Astrocyte of the cerebellum (primary cell): Measurements from ENCODE around the gene MYBPHL.

Experiments
- DNase-seq: peaks from one replicate; pipeline ENCODE4 v3.0.0-alpha.2; 2011; ENCODE audit warnings: low read depth
- H3K4me3 ChIP-seq: 2 replicates; pipeline ENCODE4 v1.5.1; 2011; ENCODE audit warnings: mild to moderate bottlenecking, low read depth, low read length, moderate library complexity
- in situ Hi-C: cut with HindIII; loops from 2 replicates; pipeline ENCODE4 v1.10.0; 2017; ENCODE audit warnings: low sequenced_read_pairs
- TF ChIP-seq, protein P1 (sequence below): IDR thresholded peaks from 2 replicates; pipeline ENCODE4 v1.5.1; 2012; ENCODE audit warnings: low read length, low read depth, moderate library complexity, mild to moderate bottlenecking; ENCODE audit errors: missing control alignments

Gene MYBPHL

GRCh38 chr1:109327285-109327684 is 20.5 kb upstream of the MYBPHL start:
- in situ Hi-C loops, result no loop called here
- TF ChIP-seq, protein P1, sequence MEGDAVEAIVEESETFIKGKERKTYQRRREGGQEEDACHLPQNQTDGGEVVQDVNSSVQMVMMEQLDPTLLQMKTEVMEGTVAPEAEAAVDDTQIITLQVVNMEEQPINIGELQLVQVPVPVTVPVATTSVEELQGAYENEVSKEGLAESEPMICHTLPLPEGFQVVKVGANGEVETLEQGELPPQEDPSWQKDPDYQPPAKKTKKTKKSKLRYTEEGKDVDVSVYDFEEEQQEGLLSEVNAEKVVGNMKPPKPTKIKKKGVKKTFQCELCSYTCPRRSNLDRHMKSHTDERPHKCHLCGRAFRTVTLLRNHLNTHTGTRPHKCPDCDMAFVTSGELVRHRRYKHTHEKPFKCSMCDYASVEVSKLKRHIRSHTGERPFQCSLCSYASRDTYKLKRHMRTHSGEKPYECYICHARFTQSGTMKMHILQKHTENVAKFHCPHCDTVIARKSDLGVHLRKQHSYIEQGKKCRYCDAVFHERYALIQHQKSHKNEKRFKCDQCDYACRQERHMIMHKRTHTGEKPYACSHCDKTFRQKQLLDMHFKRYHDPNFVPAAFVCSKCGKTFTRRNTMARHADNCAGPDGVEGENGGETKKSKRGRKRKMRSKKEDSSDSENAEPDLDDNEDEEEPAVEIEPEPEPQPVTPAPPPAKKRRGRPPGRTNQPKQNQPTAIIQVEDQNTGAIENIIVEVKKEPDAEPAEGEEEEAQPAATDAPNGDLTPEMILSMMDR, result no peak
- H3K4me3 ChIP-seq, result no peak overlapping the region
- DNase-seq, result no peak

DNA sequence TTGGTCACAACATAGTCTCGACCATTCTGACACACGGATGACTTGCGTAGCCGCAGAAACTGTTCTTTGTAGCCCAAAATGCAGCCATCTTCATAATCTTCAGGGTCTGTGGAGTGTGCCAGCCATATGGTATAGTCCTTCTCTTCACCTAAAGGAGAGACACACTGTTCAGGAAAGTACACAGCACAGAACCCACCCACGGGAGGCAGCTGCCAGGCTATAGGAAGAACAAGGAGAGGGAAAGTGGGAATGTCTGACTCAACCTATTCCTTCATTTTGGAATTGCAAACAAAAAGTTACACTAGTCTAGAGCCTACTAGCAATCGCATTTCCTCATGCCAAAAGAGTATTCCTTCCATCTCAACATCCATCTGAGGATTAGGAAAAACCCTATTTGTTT is 16.2 kb upstream of the MYBPHL start:
- TF ChIP-seq, protein P1, result no peak
- in situ Hi-C loops, result no loop called here
- H3K4me3 ChIP-seq, result no peak overlapping the region
- DNase-seq, result no peak

- DNase-seq, result no peak
- TF ChIP-seq, protein P1, result no peak
- no peak overlapping the region for H3K4me3 ChIP-seq
- in situ Hi-C loops, result no loop called here
These were observed 12.3 kb upstream of the MYBPHL start for GRCh38 chr1:109319114-109319513.

DNA sequence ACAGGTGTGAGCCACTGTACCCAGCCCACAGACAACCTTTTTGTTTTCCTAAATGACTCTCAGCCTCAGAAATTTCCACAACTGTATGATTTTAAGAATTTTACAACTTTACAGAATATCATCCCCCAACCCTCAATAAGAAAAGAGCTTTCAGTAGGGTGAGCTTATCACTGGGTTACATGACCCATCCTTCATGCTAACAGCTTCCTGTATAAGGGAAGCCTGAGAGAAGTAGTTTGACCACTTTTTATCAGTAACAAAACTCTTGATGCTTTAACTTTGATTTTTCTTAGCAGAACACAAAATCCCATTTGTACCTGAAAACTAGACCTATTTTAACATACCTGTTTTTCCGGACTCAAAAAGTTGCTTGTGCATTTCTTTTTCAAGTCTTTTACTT is 9.7 kb upstream of the MYBPHL start:
- in situ Hi-C loops, result no loop called here
- no peak for DNase-seq
- TF ChIP-seq, protein P1, result no peak
- no peak overlapping the region for H3K4me3 ChIP-seq

DNA sequence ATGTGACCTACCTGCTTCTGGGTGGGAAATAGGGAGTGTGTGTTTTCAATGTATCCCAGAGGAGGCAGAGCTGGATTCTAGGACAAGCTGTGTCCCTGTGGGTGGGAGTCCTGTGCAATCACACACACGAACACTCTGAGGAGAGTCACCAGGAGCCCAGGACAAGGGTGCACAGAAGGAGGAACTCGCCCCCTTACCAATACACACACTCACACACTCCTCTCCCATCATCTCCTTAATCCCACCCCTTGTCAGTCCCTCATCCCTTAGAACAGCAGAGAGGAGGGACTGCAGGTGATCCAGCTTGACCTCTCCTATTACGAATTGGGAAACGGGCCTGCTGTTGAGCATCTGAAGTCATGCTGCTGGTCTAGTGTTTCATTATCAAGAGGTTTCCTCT is 8.5 kb upstream of the MYBPHL start:
- in situ Hi-C loops, result no loop called here
- no peak for DNase-seq
- no peak overlapping the region for H3K4me3 ChIP-seq
- TF ChIP-seq, protein P1, result no peak

GRCh38 chr1:109314795-109315194 is 8.0 kb upstream of the MYBPHL start:
- TF ChIP-seq, protein P1, result no peak
- in situ Hi-C loops, result no loop called here
- no peak overlapping the region for H3K4me3 ChIP-seq
- peak; percentile 27 for DNase-seq
